ENCODE data around the gene CHRNB1.

- TF ChIP-seq POLR2A (IDR thresholded peaks at IDR 0.05; ENCODE audit: low read length) (no peak), GATA1 (IDR thresholded peaks at IDR 0.05; ENCODE audit: low read depth, low read length) (no peak)
Measured at GRCh38 chr17:7502987-7503386, 58.1 kb downstream of the CHRNB1 start.
